ENCODE measurements around the gene CIAO2B. TPM values are rescaled to one million over a fixed set of nuclear protein-coding genes. Genes with fewer than 3 reads are reported as not detected.

CIAO2B gene
- total RNA-seq, 2 donors from 2014 or later, result 105 to 146 TPM

GRCh38 chr16:66882702-66883101, 51.5 kb downstream of the CIAO2B start:
- peaks cover 5% of the 10 kb centered on the region for H3K36me3 ChIP-seq
- DNase-seq, result no peak

More at GRCh38 chr16:66882702-66883101, 51.5 kb downstream of the CIAO2B start:
- no peak for TF ChIP-seq CTCF (IDR thresholded peaks at IDR 0.05)
- H3K27me3 ChIP-seq, result no peaks in the 10 kb centered on the region
- peaks cover 4% of the 10 kb centered on the region for H3K4me1 ChIP-seq
- no peak overlapping the region for H3K4me3 ChIP-seq
- H3K9me3 ChIP-seq, result no peaks in the 10 kb centered on the region
- H3K9ac ChIP-seq (ENCODE audit: low read depth in 2 of 2, low read length in 2 of 2), result no peak overlapping the region
- H3K27ac ChIP-seq, result no peak overlapping the region
- intact Hi-C loops (cut with DNase I), result no loop called here

Other genes starting within 250 kb of the CIAO2B start
- gene CMTM4, start 237.7 kb downstream of the CIAO2B start, total RNA-seq, result 100 to 1,000 TPM; 150 to 212 TPM
- gene DYNC1LI2, start 182.8 kb downstream of the CIAO2B start, total RNA-seq, result 100 to 1,000 TPM; 138 to 162 TPM
- under 1 TPM in 1 of 2 donors, not detected in 1; 0.22 TPM for gene TERB1, start 132.8 kb downstream of the CIAO2B start, total RNA-seq
- 10 to 100 TPM; 42.2 to 62.0 TPM for gene NAE1, start 103.4 kb downstream of the CIAO2B start, total RNA-seq
- 100 to 1,000 TPM in 1 of 2 donors, 10 to 100 TPM in 1; 46.2 to 120 TPM for gene CA7, start 90.0 kb downstream of the CIAO2B start, total RNA-seq
- 10 to 100 TPM; 16.0 to 25.9 TPM for gene PDP2, start 53.9 kb downstream of the CIAO2B start, total RNA-seq
- 1 to 10 TPM in 1 of 2 donors, under 1 TPM in 1; 0.72 to 1.8 TPM for gene CDH16, start 15.5 kb downstream of the CIAO2B start, total RNA-seq
- 1 to 10 TPM; 1.4 to 4.0 TPM for gene RRAD, start 8.9 kb downstream of the CIAO2B start, total RNA-seq
- gene CES2, start 1.1 kb upstream of the CIAO2B start, total RNA-seq, result 100 to 1,000 TPM; 407 to 525 TPM
- gene CES3, start 26.9 kb upstream of the CIAO2B start, total RNA-seq, result 100 to 1,000 TPM; 136 to 169 TPM
- gene CES4A, start 54.2 kb upstream of the CIAO2B start, total RNA-seq, result 1 to 10 TPM; 5.9 to 7.8 TPM
- 10 to 100 TPM; 41.5 TPM for gene CBFB, start 94.7 kb upstream of the CIAO2B start, total RNA-seq
- gene PHAF1, start 175.5 kb upstream of the CIAO2B start, total RNA-seq, result 10 to 100 TPM in 1 of 2 donors, 1 to 10 TPM in 1; 10.0 to 14.0 TPM
- 1 to 10 TPM; 4.4 to 4.9 TPM for gene B3GNT9, start 216.6 kb upstream of the CIAO2B start, total RNA-seq
- 10 to 100 TPM; 27.5 to 37.1 TPM for gene TRADD, start 225.5 kb upstream of the CIAO2B start, total RNA-seq
- gene FBXL8, start 225.6 kb upstream of the CIAO2B start, total RNA-seq, result 10 to 100 TPM; 12.0 to 27.1 TPM
- 10 to 100 TPM; 23.6 TPM for gene HSF4, start 230.3 kb upstream of the CIAO2B start, total RNA-seq
- gene NOL3, start 236.1 kb upstream of the CIAO2B start, total RNA-seq, result 10 to 100 TPM; 26.2 to 31.0 TPM
- 10 to 100 TPM; 24.0 to 43.0 TPM for gene MATCAP1, start 249.6 kb upstream of the CIAO2B start, total RNA-seq